SK-N-SH treated with all-trans-retinoic acid at 6 μM for 48 hours (cell line): Measurements from ENCODE around the gene SHOC2.
A peak's percentile ranks its signal among the peaks of the same experiment; 100 is the strongest.

Experiments used
- ATAC-seq: fragments of 200-7000 bp; cut with Tn5 transposase; 3 replicates; pipeline ENCODE4 v1.9.1; 2020; ENCODE audit warnings: mild to moderate bottlenecking, moderate library complexity
- ARNTL ChIP-seq: fragments of 450-650 bp; formaldehyde crosslinking; IDR thresholded peaks from 2 replicates; pipeline ENCODE4 v1.5.0; 2020; ENCODE audit warnings: low read depth, mild to moderate bottlenecking, moderate library complexity, borderline replicate concordance
- BACH2 ChIP-seq: fragments of 250-450 bp; sonication (Bioruptor Pico); IDR thresholded peaks from 2 replicates; pipeline ENCODE4 v1.9.0; 2021; ENCODE audit warnings: mild to moderate bottlenecking, borderline replicate concordance
- CSDC2 ChIP-seq: fragments of 250-450 bp; sonication (Bioruptor Pico); IDR thresholded peaks from 2 replicates; pipeline ENCODE4 v1.5.0; 2020; ENCODE audit warnings: mild to moderate bottlenecking, moderate library complexity
- ESRRG ChIP-seq: fragments of 250-450 bp; sonication (Bioruptor Pico); IDR thresholded peaks from 2 replicates; pipeline ENCODE4 v1.6.1; 2021; ENCODE audit warnings: mild to moderate bottlenecking
- GLIS3 ChIP-seq: fragments of 250-450 bp; sonication (Bioruptor Pico); IDR thresholded peaks from 2 replicates; pipeline ENCODE4 v1.5.0; 2020; ENCODE audit warnings: mild to moderate bottlenecking, moderate library complexity
- ISL1 ChIP-seq: fragments of 250-450 bp; sonication (Bioruptor Pico); IDR thresholded peaks from 2 replicates; pipeline ENCODE4 v2.1.2; 2022; ENCODE audit warnings: mild to moderate bottlenecking, moderate library complexity
- OSR1 ChIP-seq: fragments of 250-450 bp; sonication (Bioruptor Pico); IDR thresholded peaks from 2 replicates; pipeline ENCODE4 v1.8.0; 2022; ENCODE audit warnings: moderate library complexity, mild to moderate bottlenecking, inconsistent platforms
- PATZ1 ChIP-seq: fragments of 250-450 bp; sonication (Bioruptor Pico); IDR thresholded peaks from 2 replicates; pipeline ENCODE4 v1.8.0; 2020; ENCODE audit warnings: mild to moderate bottlenecking, moderate library complexity, borderline replicate concordance
- POU6F1 ChIP-seq: fragments of 250-450 bp; sonication (Bioruptor Pico); IDR thresholded peaks from 2 replicates; pipeline ENCODE4 v1.8.0; 2021; ENCODE audit warnings: low read depth, mild to moderate bottlenecking, moderate library complexity, borderline replicate concordance
- PPARA ChIP-seq: fragments of 250-450 bp; sonication (Bioruptor Pico); IDR thresholded peaks from 2 replicates; pipeline ENCODE4 v1.5.0; 2020; ENCODE audit warnings: mild to moderate bottlenecking, borderline replicate concordance
- RARB ChIP-seq: fragments of 250-450 bp; sonication (Bioruptor Pico); IDR thresholded peaks from 2 replicates; pipeline ENCODE4 v1.8.0; 2021; ENCODE audit warnings: mild to moderate bottlenecking, moderate library complexity
- SNAI2 ChIP-seq: fragments of 250-450 bp; sonication (Bioruptor Pico); IDR thresholded peaks from 2 replicates; pipeline ENCODE4 v1.5.0; 2020; ENCODE audit warnings: mild to moderate bottlenecking, moderate library complexity
- TCF4 ChIP-seq: fragments of 250-450 bp; sonication (Bioruptor Pico); IDR thresholded peaks from 2 replicates; pipeline ENCODE4 v1.8.0; 2021; ENCODE audit warnings: mild to moderate bottlenecking, moderate library complexity, borderline replicate concordance
- TOX ChIP-seq: fragments of 250-450 bp; sonication (Bioruptor Pico); IDR thresholded peaks from 2 replicates; pipeline ENCODE4 v1.8.0; 2021; ENCODE audit warnings: mild to moderate bottlenecking, moderate library complexity, borderline replicate concordance
- ZC3H10 ChIP-seq: fragments of 250-450 bp; sonication (Bioruptor Pico); IDR thresholded peaks from 2 replicates; pipeline ENCODE4 v1.5.1; 2021; ENCODE audit warnings: mild to moderate bottlenecking, moderate library complexity
- ZFP3 ChIP-seq: fragments of 250-450 bp; sonication (Bioruptor Pico); IDR thresholded peaks from 2 replicates; pipeline ENCODE4 v1.5.0; 2020; ENCODE audit warnings: mild to moderate bottlenecking, moderate library complexity
- ZFP30 ChIP-seq: fragments of 450-650 bp; formaldehyde crosslinking; IDR thresholded peaks from 2 replicates; pipeline ENCODE4 v1.5.0; 2022; ENCODE audit warnings: mild to moderate bottlenecking, moderate library complexity
- ZNF565 ChIP-seq: fragments of 450-650 bp; formaldehyde crosslinking; conservative IDR thresholded peaks from 2 replicates; pipeline ENCODE4 v1.5.0; 2020; ENCODE audit warnings: low read depth, mild to moderate bottlenecking, moderate library complexity
- ZNF70 ChIP-seq: fragments of 450-650 bp; formaldehyde crosslinking; IDR thresholded peaks from 2 replicates; pipeline ENCODE4 v1.5.0; 2020; ENCODE audit warnings: mild to moderate bottlenecking, moderate library complexity
- ZNF8 ChIP-seq: fragments of 450-650 bp; formaldehyde crosslinking; IDR thresholded peaks from 2 replicates; pipeline ENCODE4 v1.5.0; 2020; ENCODE audit warnings: mild to moderate bottlenecking, moderate library complexity
- TF ChIP-seq, protein P1 (sequence below): fragments of 250-450 bp; sonication (Bioruptor Pico); IDR thresholded peaks from 2 replicates; pipeline ENCODE4 v1.5.1; 2020; ENCODE audit warnings: low read depth, mild to moderate bottlenecking, moderate library complexity
- TF ChIP-seq, protein P2 (sequence below): fragments of 250-450 bp; sonication (Bioruptor Pico); IDR thresholded peaks from 2 replicates; pipeline ENCODE4 v1.5.0; 2020; ENCODE audit warnings: mild to moderate bottlenecking, moderate library complexity
- TF ChIP-seq, protein P3 (sequence below): fragments of 250-450 bp; sonication (Bioruptor Pico); IDR thresholded peaks from 2 replicates; pipeline ENCODE4 v1.5.1; 2021; ENCODE audit warnings: mild to moderate bottlenecking, moderate library complexity

Gene SHOC2

DNA sequence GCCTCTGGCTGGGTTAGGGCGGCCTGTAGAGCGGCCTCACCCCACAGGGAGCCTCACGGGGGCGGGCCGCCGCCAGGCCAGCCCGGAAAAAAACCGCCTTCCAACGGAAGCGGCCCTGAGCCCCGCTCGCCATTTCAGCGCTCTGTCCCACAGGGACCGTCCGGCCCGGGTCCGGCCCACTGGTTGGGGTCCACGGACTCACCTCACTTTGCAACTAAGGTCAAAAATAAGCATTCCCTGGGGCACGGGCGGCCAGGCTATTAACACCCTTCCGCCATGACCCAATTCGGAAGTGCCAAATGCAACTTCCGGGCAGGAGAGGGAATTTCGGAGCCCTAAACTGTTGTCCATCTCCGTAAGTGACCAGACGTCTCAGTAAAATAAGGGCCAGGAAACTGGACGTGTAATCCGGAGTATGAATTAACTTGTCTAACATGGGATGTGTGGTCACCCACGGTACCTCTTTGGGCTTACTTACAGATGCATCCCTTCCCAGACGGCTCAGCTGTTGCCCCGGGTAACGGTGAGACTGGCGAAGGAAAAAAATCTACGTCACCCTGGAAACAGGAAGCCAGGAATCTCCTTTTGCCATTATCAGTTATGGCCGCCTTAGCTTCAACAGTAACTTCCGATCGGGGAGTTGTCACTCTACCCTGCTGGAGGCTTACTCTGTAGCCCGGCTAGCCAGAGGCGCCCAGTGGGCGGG is 608 bp upstream of the SHOC2 start, which contains the start of gene BBIP1:
Gene BBIP1 (minus strand): TSS at position 538 of the 706 bp plus-strand sequence. CDS start 1,023 bp downstream, outside the sequence.
- TF ChIP-seq ARNTL (CRISPR knock-in tag) = no peak
- peak; percentile 72 for TF ChIP-seq PATZ1 (CRISPR knock-in tag)
- no peak for TF ChIP-seq ZNF565 (CRISPR knock-in tag)
- no peak for TF ChIP-seq ZC3H10 (CRISPR knock-in tag)
- TF ChIP-seq PPARA (CRISPR knock-in tag) = no peak
- TF ChIP-seq, protein P1, sequence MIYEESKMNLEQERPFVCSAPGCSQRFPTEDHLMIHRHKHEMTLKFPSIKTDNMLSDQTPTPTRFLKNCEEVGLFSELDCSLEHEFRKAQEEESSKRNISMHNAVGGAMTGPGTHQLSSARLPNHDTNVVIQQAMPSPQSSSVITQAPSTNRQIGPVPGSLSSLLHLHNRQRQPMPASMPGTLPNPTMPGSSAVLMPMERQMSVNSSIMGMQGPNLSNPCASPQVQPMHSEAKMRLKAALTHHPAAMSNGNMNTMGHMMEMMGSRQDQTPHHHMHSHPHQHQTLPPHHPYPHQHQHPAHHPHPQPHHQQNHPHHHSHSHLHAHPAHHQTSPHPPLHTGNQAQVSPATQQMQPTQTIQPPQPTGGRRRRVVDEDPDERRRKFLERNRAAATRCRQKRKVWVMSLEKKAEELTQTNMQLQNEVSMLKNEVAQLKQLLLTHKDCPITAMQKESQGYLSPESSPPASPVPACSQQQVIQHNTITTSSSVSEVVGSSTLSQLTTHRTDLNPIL (CRISPR knock-in tag) = no peak
- no peak for TF ChIP-seq SNAI2 (CRISPR knock-in tag)
- TF ChIP-seq, protein P2, sequence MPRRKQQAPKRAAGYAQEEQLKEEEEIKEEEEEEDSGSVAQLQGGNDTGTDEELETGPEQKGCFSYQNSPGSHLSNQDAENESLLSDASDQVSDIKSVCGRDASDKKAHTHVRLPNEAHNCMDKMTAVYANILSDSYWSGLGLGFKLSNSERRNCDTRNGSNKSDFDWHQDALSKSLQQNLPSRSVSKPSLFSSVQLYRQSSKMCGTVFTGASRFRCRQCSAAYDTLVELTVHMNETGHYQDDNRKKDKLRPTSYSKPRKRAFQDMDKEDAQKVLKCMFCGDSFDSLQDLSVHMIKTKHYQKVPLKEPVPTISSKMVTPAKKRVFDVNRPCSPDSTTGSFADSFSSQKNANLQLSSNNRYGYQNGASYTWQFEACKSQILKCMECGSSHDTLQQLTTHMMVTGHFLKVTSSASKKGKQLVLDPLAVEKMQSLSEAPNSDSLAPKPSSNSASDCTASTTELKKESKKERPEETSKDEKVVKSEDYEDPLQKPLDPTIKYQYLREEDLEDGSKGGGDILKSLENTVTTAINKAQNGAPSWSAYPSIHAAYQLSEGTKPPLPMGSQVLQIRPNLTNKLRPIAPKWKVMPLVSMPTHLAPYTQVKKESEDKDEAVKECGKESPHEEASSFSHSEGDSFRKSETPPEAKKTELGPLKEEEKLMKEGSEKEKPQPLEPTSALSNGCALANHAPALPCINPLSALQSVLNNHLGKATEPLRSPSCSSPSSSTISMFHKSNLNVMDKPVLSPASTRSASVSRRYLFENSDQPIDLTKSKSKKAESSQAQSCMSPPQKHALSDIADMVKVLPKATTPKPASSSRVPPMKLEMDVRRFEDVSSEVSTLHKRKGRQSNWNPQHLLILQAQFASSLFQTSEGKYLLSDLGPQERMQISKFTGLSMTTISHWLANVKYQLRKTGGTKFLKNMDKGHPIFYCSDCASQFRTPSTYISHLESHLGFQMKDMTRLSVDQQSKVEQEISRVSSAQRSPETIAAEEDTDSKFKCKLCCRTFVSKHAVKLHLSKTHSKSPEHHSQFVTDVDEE (CRISPR knock-in tag) = 0 out of 2 replicates have a peak, but pooled peaks have one; percentile 23
- TF ChIP-seq, protein P3, sequence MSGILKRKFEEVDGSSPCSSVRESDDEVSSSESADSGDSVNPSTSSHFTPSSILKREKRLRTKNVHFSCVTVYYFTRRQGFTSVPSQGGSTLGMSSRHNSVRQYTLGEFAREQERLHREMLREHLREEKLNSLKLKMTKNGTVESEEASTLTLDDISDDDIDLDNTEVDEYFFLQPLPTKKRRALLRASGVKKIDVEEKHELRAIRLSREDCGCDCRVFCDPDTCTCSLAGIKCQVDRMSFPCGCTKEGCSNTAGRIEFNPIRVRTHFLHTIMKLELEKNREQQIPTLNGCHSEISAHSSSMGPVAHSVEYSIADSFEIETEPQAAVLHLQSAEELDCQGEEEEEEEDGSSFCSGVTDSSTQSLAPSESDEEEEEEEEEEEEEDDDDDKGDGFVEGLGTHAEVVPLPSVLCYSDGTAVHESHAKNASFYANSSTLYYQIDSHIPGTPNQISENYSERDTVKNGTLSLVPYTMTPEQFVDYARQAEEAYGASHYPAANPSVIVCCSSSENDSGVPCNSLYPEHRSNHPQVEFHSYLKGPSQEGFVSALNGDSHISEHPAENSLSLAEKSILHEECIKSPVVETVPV (CRISPR knock-in tag) = 0 out of 2 replicates have a peak, but pooled peaks have one; percentile 65
- no peak for TF ChIP-seq CSDC2
- peak; percentile 16; the same call in 1 of the 2 replicates for TF ChIP-seq TCF4 (CRISPR knock-in tag)
- no peak for TF ChIP-seq RARB (CRISPR knock-in tag)
- no peak for TF ChIP-seq ZFP30 (CRISPR knock-in tag)
- TF ChIP-seq BACH2 (CRISPR knock-in tag) = no peak
- TF ChIP-seq OSR1 (CRISPR knock-in tag) = no peak
- peak; percentile 32; the same call in 1 of the 2 replicates for TF ChIP-seq ZNF8 (CRISPR knock-in tag)
- TF ChIP-seq ESRRG = no peak
- 0 out of 2 replicates have a peak, but pooled peaks have one; percentile 8 for TF ChIP-seq POU6F1 (CRISPR knock-in tag)
- TF ChIP-seq TOX (CRISPR knock-in tag) = no peak
- TF ChIP-seq ZNF70 (CRISPR knock-in tag) = no peak; the same call in 1 of the 2 replicates
- TF ChIP-seq ZFP3 (CRISPR knock-in tag) = peak; percentile 68; the same call in 1 of the 2 replicates
- TF ChIP-seq GLIS3 (CRISPR knock-in tag) = peak; percentile 83; the same call in 1 of the 2 replicates
- no peak for TF ChIP-seq ISL1 (CRISPR knock-in tag)
- peak; percentile 94 for ATAC-seq
